HEK293 (cell line): ENCODE data around the gene HSPA8.
"Not testable (repeated sequence)": the region's sequence is repeated elsewhere in the genome, so short reads cannot be mapped to it uniquely, and the experiment has no call there.

ENCODE experiments used
- CTCF ChIA-PET: fragments of 350-600 bp; formaldehyde crosslinking; extraction: SDS; loops from one replicate; lab custom pipeline; 2021; ENCODE audit warnings: antibody characterized with exemption; lab: Yijun Ruan, JAX
- POLR2A ChIA-PET: fragments of 300-600 bp; formaldehyde crosslinking; extraction: SDS; loops from one replicate; lab custom pipeline; 2020; ENCODE audit warnings: antibody characterized with exemption, inconsistent platforms; lab: Yijun Ruan, JAX
- H3K27ac ChIP-seq: fragments of 200-500 bp; sonication (Bioruptor generic); 2 replicates; pipeline ENCODE4 v1.5.1; 2014; ENCODE audit warnings: low read depth, low read length, control low read depth, inconsistent platforms; ENCODE audit errors: extremely low read depth
- H3K36me3 ChIP-seq, 2 experiments: fragments of 200-500 bp in 1 of 2; sonication (Bioruptor generic) in 1 of 2; 1 replicate in 1 of 2; 2 replicates in 1 of 2; pipeline ENCODE4 v1.5.1; 2014 to 2017; ENCODE audit warnings: inconsistent platforms in 2 of 2, low read length in 2 of 2; ENCODE audit not compliant: control insufficient read depth in 2 of 2, insufficient read depth in 1 of 2
- H3K4me1 ChIP-seq: fragments of 200-500 bp; sonication (Bioruptor generic); 2 replicates; pipeline ENCODE4 v1.5.1; 2014; ENCODE audit warnings: mild to moderate bottlenecking, low read length, inconsistent platforms; ENCODE audit not compliant: control insufficient read depth, insufficient read depth
- H3K4me3 ChIP-seq: 2 replicates; pipeline ENCODE4 v1.5.1; 2011; ENCODE audit warnings: low read depth, mild to moderate bottlenecking, control low read depth, low read length, moderate library complexity
- H3K9me3 ChIP-seq: fragments of 200-500 bp; sonication (Bioruptor generic); 2 replicates; pipeline ENCODE4 v1.5.1; 2014; ENCODE audit warnings: low read depth, low read length, inconsistent platforms; ENCODE audit not compliant: control insufficient read depth, insufficient read depth
- FEZF1 ChIP-seq: fragments of 450-650 bp; formaldehyde crosslinking; IDR thresholded peaks from 2 replicates; pipeline ENCODE4 v1.5.1; 2016; ENCODE audit warnings: missing biosample characterization, missing genetic modification characterization
- SCRT1 ChIP-seq: fragments of 450-650 bp; formaldehyde crosslinking; IDR thresholded peaks from 2 replicates; pipeline ENCODE4 v1.5.1; 2016; ENCODE audit warnings: missing biosample characterization, missing genetic modification characterization, borderline replicate concordance
- ZFP37 ChIP-seq: fragments of 450-650 bp; formaldehyde crosslinking; IDR thresholded peaks from 2 replicates; pipeline ENCODE4 v1.5.1; 2016; ENCODE audit warnings: missing biosample characterization, missing genetic modification characterization
- ZFP69B ChIP-seq: fragments of 450-650 bp; formaldehyde crosslinking; IDR thresholded peaks from 2 replicates; pipeline ENCODE4 v1.5.1; 2016; ENCODE audit warnings: missing biosample characterization, missing genetic modification characterization
- ZNF112 ChIP-seq: fragments of 450-650 bp; formaldehyde crosslinking; IDR thresholded peaks from 2 replicates; pipeline ENCODE4 v1.5.0; 2017; ENCODE audit warnings: missing biosample characterization, missing genetic modification characterization
- ZNF169 ChIP-seq: fragments of 450-650 bp; formaldehyde crosslinking; IDR thresholded peaks from 2 replicates; pipeline ENCODE4 v1.5.1; 2016; ENCODE audit warnings: missing biosample characterization, missing genetic modification characterization
- ZNF292 ChIP-seq: fragments of 450-650 bp; formaldehyde crosslinking; IDR thresholded peaks from 2 replicates; pipeline ENCODE4 v1.5.1; 2016; ENCODE audit warnings: low read depth, missing biosample characterization, missing genetic modification characterization, borderline replicate concordance
- ZNF544 ChIP-seq: fragments of 450-650 bp; formaldehyde crosslinking; IDR thresholded peaks from 2 replicates; pipeline ENCODE4 v1.5.0; 2017; ENCODE audit warnings: missing biosample characterization, missing genetic modification characterization
- ZNF560 ChIP-seq: fragments of 450-650 bp; formaldehyde crosslinking; IDR thresholded peaks from 2 replicates; pipeline ENCODE4 v1.5.1; 2017; ENCODE audit warnings: missing biosample characterization, missing genetic modification characterization, borderline replicate concordance
- ZNF600 ChIP-seq: fragments of 450-650 bp; formaldehyde crosslinking; IDR thresholded peaks from 2 replicates; pipeline ENCODE4 v1.5.1; 2016; ENCODE audit warnings: missing biosample characterization, missing genetic modification characterization
- ZNF776 ChIP-seq: fragments of 450-650 bp; formaldehyde crosslinking; IDR thresholded peaks from 2 replicates; pipeline ENCODE4 v1.5.0; 2017; ENCODE audit warnings: missing biosample characterization, missing genetic modification characterization, borderline replicate concordance
- ZNF830 ChIP-seq: fragments of 450-650 bp; IDR thresholded peaks from 2 replicates; pipeline ENCODE4 v1.5.0; 2018; ENCODE audit warnings: missing biosample characterization, missing genetic modification characterization, low read depth, mild to moderate bottlenecking, moderate library complexity
- TF ChIP-seq, protein P1 (sequence below): fragments of 450-650 bp; formaldehyde crosslinking; IDR thresholded peaks from 2 replicates; pipeline ENCODE4 v1.5.1; 2016; ENCODE audit warnings: missing biosample characterization, missing genetic modification characterization
- TF ChIP-seq, protein P2 (sequence below): fragments of 450-650 bp; formaldehyde crosslinking; IDR thresholded peaks from 2 replicates; pipeline ENCODE4 v1.5.1; 2017; ENCODE audit warnings: missing biosample characterization, missing genetic modification characterization

Gene HSPA8

DNA sequence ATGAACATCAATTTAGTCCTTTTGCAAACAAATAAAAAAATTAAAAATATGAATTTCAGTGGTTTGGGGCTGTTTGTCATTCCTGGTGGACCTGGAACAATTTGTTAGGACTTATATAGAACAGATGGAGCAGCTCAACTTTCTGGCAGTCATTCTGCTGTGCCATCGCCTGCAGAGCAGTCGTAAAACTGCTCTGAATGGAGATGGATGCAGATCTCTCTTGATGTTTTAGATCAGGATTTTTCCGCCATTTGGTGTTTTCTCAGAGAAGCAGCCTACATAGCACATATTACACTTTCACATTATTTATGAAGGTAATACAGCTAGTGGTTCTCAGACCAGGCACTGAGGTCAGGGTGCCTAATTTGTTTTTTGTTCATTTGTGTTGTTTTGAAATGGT lies 31.8 kb upstream of the HSPA8 start:
- Histone ChIP-seq H3K4me1 (no peaks in the 10 kb centered on the region), H3K36me3 (no peaks in the 10 kb centered on the region), H3K27ac (no peak overlapping the region), H3K4me3 (no peak overlapping the region), H3K9me3 (no peaks in the 10 kb centered on the region)
- TF ChIP-seq ZNF600 (tag by site-specific recombination): no peak
- 0 out of 2 replicates have a peak, but pooled peaks have one; percentile 7 for TF ChIP-seq FEZF1 (tag by site-specific recombination)
- CTCF ChIA-PET: interaction anchor here (0.7 to 1.4 kb wide), 3 partner anchors 153 to 530 kb away, joined by 3 to 8 read pairs (median 4); no protein-coding TSS in a partner anchor
- POLR2A ChIA-PET: interaction anchor here (1.8 kb wide), 1 partner anchor 31 kb away, joined by 9 read pairs; the partner anchor contains the start of gene HSPA8

DNA sequence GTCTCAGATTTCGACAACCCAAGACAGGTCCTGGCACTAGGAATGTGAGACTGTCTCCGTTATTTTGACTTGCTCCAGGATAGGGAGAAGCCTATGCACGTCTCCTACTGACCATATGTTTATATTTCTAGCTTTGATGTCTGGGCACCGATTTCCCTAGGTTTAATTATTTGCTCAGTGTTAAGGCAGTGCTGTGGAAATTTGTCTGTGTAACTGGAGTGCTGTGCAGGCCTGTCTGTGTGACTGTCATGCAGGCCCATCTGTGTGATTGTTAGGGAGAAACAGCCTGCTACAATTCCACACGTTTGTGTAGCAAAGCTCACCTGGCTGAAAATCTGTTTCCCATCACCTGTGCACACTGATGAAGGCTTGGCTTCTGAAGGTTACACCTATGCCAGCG lies 29.6 kb upstream of the HSPA8 start:
- H3K9me3 ChIP-seq: no peaks in the 10 kb centered on the region
- no peaks in the 10 kb centered on the region for H3K4me1 ChIP-seq
- no peak overlapping the region for H3K27ac ChIP-seq
- POLR2A ChIA-PET: interaction anchor here (3.0 kb wide), 1 partner anchor 30 kb away, joined by 12 read pairs; the partner anchor contains the start of gene HSPA8
- H3K36me3 ChIP-seq: no peaks in the 10 kb centered on the region
- CTCF ChIA-PET: interaction anchor here (0.7 to 1.8 kb wide), 4 partner anchors 12 to 170 kb away, joined by 3 to 4 read pairs (median 4); no protein-coding TSS in a partner anchor
- H3K4me3 ChIP-seq: no peak overlapping the region
- TF ChIP-seq, protein P1, sequence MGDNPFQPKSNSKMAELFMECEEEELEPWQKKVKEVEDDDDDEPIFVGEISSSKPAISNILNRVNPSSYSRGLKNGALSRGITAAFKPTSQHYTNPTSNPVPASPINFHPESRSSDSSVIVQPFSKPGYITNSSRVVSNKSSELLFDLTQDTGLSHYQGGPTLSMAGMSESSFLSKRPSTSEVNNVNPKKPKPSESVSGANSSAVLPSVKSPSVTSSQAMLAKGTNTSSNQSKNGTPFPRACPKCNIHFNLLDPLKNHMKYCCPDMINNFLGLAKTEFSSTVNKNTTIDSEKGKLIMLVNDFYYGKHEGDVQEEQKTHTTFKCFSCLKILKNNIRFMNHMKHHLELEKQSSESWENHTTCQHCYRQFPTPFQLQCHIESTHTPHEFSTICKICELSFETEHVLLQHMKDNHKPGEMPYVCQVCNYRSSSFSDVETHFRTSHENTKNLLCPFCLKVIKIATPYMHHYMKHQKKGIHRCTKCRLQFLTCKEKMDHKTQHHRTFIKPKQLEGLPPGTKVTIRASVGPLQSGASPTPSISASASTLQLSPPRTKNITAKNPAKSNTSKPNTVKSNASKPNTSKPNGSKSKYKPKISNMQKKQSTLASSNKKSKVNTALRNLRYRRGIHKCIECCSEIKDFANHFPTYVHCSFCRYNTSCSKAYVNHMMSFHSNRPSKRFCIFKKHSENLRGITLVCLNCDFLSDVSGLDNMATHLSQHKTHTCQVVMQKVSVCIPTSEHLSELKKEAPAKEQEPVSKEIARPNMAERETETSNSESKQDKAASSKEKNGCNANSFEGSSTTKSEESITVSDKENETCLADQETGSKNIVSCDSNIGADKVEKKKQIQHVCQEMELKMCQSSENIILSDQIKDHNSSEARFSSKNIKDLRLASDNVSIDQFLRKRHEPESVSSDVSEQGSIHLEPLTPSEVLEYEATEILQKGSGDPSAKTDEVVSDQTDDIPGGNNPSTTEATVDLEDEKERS (tag by site-specific recombination): no peak
- no peak for TF ChIP-seq ZNF292
- TF ChIP-seq SCRT1 (tag by site-specific recombination): no peak
- no peak for TF ChIP-seq ZNF112
- no peak for TF ChIP-seq ZNF560 (tag by site-specific recombination)
- TF ChIP-seq ZNF169 (tag by site-specific recombination): no peak
- TF ChIP-seq, protein P2, sequence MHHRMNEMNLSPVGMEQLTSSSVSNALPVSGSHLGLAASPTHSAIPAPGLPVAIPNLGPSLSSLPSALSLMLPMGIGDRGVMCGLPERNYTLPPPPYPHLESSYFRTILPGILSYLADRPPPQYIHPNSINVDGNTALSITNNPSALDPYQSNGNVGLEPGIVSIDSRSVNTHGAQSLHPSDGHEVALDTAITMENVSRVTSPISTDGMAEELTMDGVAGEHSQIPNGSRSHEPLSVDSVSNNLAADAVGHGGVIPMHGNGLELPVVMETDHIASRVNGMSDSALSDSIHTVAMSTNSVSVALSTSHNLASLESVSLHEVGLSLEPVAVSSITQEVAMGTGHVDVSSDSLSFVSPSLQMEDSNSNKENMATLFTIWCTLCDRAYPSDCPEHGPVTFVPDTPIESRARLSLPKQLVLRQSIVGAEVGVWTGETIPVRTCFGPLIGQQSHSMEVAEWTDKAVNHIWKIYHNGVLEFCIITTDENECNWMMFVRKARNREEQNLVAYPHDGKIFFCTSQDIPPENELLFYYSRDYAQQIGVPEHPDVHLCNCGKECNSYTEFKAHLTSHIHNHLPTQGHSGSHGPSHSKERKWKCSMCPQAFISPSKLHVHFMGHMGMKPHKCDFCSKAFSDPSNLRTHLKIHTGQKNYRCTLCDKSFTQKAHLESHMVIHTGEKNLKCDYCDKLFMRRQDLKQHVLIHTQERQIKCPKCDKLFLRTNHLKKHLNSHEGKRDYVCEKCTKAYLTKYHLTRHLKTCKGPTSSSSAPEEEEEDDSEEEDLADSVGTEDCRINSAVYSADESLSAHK (tag by site-specific recombination): no peak
- no peak for TF ChIP-seq ZFP69B (tag by site-specific recombination)
- no peak for TF ChIP-seq ZNF544 (tag by site-specific recombination)
- TF ChIP-seq ZFP37 (tag by site-specific recombination): no peak
- TF ChIP-seq ZNF830 (tag by site-specific recombination): no peak
- TF ChIP-seq ZNF776 (tag by site-specific recombination): no peak
- TF ChIP-seq, all 188 proteins: peak for 0

DNA sequence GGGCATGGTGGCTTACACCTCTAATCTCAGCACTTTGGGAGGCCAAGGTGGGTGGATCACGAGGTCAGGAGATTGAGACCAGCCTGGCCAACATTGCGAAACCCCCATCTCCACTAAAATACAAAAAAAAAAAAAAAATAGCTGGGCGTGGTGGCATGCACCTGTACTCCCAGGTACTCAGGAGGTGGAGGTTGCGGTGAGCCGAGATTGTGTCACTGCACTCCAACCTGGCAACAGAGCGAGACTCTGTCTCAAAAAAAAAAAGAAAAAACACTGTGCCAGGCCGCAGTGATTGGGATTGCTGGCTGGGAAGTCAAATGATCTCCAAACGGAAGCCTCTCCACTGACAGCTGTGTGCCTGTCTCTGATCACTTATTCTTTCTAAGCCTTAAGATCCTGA lies 28.2 kb upstream of the HSPA8 start:
- not testable (repeated sequence) for H3K4me1 ChIP-seq, H3K36me3 ChIP-seq, H3K4me3 ChIP-seq, H3K9me3 ChIP-seq, H3K27ac ChIP-seq
- ChIA-PET CTCF (interaction anchor here (1.8 kb wide), 1 partner anchor 20 kb away, joined by 4 read pairs; no protein-coding TSS in a partner anchor), POLR2A (interaction anchor here (3.0 kb wide), 1 partner anchor 29 kb away, joined by 12 read pairs; the partner anchor contains the start of gene HSPA8)

DNA sequence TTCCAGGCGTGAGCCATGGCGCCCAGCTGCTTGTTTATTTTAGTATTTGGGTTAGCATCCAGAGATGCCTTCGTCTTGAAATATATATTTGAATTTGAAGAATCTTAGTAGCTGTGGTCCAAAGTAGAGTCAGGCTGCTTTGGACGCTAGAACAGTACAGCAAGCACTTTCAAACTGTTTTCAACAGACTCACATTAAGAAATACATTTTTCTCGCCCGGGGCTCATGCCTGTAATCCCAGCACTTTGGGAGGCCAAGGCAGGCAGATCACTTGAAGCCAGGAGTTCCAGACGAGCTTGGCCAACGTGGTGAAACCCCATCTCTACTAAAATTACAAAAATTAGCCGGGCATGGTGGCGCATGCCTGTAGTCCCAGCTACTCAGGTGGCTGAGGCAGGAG lies 27.0 kb upstream of the HSPA8 start:
- H3K27ac ChIP-seq, H3K36me3 ChIP-seq, H3K9me3 ChIP-seq, H3K4me1 ChIP-seq, H3K4me3 ChIP-seq: not testable (repeated sequence)
- ChIA-PET CTCF (interaction anchor here (0.5 to 0.7 kb wide), 3 partner anchors 34 to 456 kb away, joined by 3 to 4 read pairs (median 3); no protein-coding TSS in a partner anchor), POLR2A (interaction anchor here (0.6 to 1.4 kb wide), 2 partner anchors 27 to 35 kb away, joined by 3 to 4 read pairs; partner anchors contain the start of gene HSPA8)

DNA sequence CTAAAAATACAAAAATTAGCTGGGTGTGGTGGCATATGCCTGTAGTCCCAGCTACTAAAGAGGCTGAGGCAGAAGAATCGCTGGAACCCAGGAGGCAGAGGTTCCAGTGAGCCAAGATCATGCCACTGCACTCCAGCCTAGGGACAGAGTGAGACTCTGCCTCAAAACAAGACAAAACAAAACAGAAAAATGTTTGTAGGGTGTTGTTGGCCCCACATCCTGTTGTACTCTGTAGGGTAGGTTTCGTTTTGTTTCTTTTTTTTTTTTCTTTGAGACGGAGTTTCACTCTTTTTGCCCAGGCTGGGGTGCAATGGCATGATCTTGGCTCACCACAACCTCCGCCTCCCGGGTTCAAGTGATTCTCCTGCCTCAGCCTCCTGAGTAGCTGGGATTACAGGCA lies 25.7 kb upstream of the HSPA8 start:
- CTCF ChIA-PET, H3K4me3 ChIP-seq, H3K9me3 ChIP-seq, H3K4me1 ChIP-seq, H3K36me3 ChIP-seq, H3K27ac ChIP-seq: not testable (repeated sequence)
- POLR2A ChIA-PET: interaction anchor here (0.8 kb wide), 1 partner anchor 25 kb away, joined by 4 read pairs; the partner anchor contains the start of gene HSPA8
